Natural killer cell (primary cell): ENCODE data around the gene PPM1J. TPM values are rescaled to one million over a fixed set of nuclear protein-coding genes. Genes with fewer than 3 reads are reported as not detected.

Source experiments
- ATAC-seq, 3 donors: fragments of 150-1000 bp in 2 of 3; fragments of 200-7000 bp in 1 of 3; cut with Tn5 transposase; 1 replicate in 1 of 3; 2 replicates in 2 of 3; pipeline ENCODE4 v1.10.0; 2021; ENCODE audit warnings: mild to moderate bottlenecking in 2 of 3, moderate library complexity in 2 of 3
- DNase-seq, 2 donors: peaks; one replicate each; pipeline versions ENCODE4 v3.0.0 to v3.0.0-alpha.2; 2013 to 2021; ENCODE audit warnings: mixed read lengths in 1 of 2
- H3K27ac ChIP-seq: one replicate; pipeline ENCODE4 v1.5.1; 2013; ENCODE audit warnings: mild to moderate bottlenecking, low read length
- H3K27me3 ChIP-seq: one replicate; pipeline ENCODE4 v1.6.1; 2013; ENCODE audit warnings: low read length; ENCODE audit not compliant: control insufficient read depth, insufficient read depth
- H3K36me3 ChIP-seq: one replicate; pipeline ENCODE4 v1.6.1; 2013; ENCODE audit warnings: low read length; ENCODE audit not compliant: control insufficient read depth, insufficient read depth
- H3K4me1 ChIP-seq: one replicate; pipeline ENCODE4 v1.6.1; 2013; ENCODE audit warnings: low read length; ENCODE audit not compliant: control insufficient read depth, insufficient read depth
- H3K4me3 ChIP-seq: one replicate; pipeline ENCODE4 v1.5.1; 2013; ENCODE audit warnings: low read length
- H3K9me3 ChIP-seq: one replicate; pipeline ENCODE4 v1.6.1; 2013; ENCODE audit warnings: low read length; ENCODE audit not compliant: control insufficient read depth, insufficient read depth
- H3K27ac Mint-ChIP-seq, 2 donors: one replicate each; pipeline ENCODE4 v1.8.0; 2022; ENCODE audit warnings: mild to moderate bottlenecking in 2 of 2, mixed read lengths in 2 of 2, moderate library complexity in 1 of 2
- H3K27me3 Mint-ChIP-seq, 2 donors: one replicate each; pipeline ENCODE4 v1.8.0; 2022; ENCODE audit warnings: low read depth in 2 of 2, mixed read lengths in 2 of 2
- H3K36me3 Mint-ChIP-seq: one replicate; pipeline ENCODE4 v1.8.0; 2022; ENCODE audit warnings: mixed read lengths
- H3K4me1 Mint-ChIP-seq, 2 donors: one replicate each; pipeline ENCODE4 v1.8.0; 2022; ENCODE audit warnings: mixed read lengths in 2 of 2
- H3K4me3 Mint-ChIP-seq: one replicate; pipeline ENCODE4 v1.8.0; 2022; ENCODE audit warnings: mild to moderate bottlenecking, moderate library complexity, mixed read lengths
- H3K9me3 Mint-ChIP-seq, 2 donors: one replicate each; pipeline ENCODE4 v1.8.0; 2022; ENCODE audit warnings: mixed read lengths in 2 of 2
- CTCF ChIP-seq: fragments of 200-600 bp; IDR thresholded peaks from one replicate; pipeline ENCODE4 v1.8.0; 2022; ENCODE audit warnings: antibody characterized with exemption
- WGBS: methylation state at CpG from one replicate; pipeline ENCODE4 v1.1.7; 2013; ENCODE audit warnings: missing lambda C conversion rate; ENCODE audit not compliant: insufficient coverage; 5-methylcytosine and 5-hydroxymethylcytosine counted together
- intact Hi-C: fragments of 100-400 bp; cut with micrococcal nuclease; formaldehyde crosslinking; loops from one replicate; pipeline ENCODE4 v1.14.2; 2022
- total RNA-seq, 4 donors: library from RNA; stranded (reverse); fragments of 120-200 nt in 1 of 4; gene quantifications; one replicate each; pipeline versions ENCODE4 v1.2.3 to v1.2.4, GENCODE V29; 2013 to 2022

PPM1J gene
- total RNA-seq, 3 donors from 2014 or later (not counting 1 experiment from before 2014, with no cell fraction given), result 0.26 TPM; not detected in 2

- no peak for DNase-seq
- WGBS, result 19% methylated on average over 52 of the region's 54 CpGs
- TF ChIP-seq CTCF, result no peak
- H3K4me3 Mint-ChIP-seq, result peak overlapping the region; percentile 9
- no peak for ATAC-seq
- peaks cover 56 to 77% of the 10 kb centered on the region in 2 donors for H3K27me3 Mint-ChIP-seq
- H3K36me3 Mint-ChIP-seq, result no peaks in the 10 kb centered on the region
- Histone ChIP-seq H3K27ac (no peak overlapping the region), H3K9me3 (no peaks in the 10 kb centered on the region), H3K4me3 (no peak overlapping the region), H3K27me3 (peaks cover 18% of the 10 kb centered on the region), H3K4me1 (peaks cover 8% of the 10 kb centered on the region), H3K36me3 (no peaks in the 10 kb centered on the region)
- H3K4me1 Mint-ChIP-seq, result peaks cover 4 to 5% of the 10 kb centered on the region in 2 donors
- no peaks in the 10 kb centered on the region for H3K9me3 Mint-ChIP-seq
- no peak overlapping the region for H3K27ac Mint-ChIP-seq
- intact Hi-C loops, result no loop called here
Observed at GRCh38 chr1:112743174-112744008, 28.3 kb upstream of the PPM1J start.

GRCh38 chr1:112737573-112737972, 22.4 kb upstream of the PPM1J start:
- no peaks in the 10 kb centered on the region for H3K9me3 Mint-ChIP-seq
- intact Hi-C loops, result no loop called here
- no peaks in the 10 kb centered on the region for H3K4me1 Mint-ChIP-seq
- H3K27me3 ChIP-seq, result peaks cover 3% of the 10 kb centered on the region
- DNase-seq (no peak), ATAC-seq (no peak)
- no peaks in the 10 kb centered on the region for H3K4me1 ChIP-seq
- no peak overlapping the region for H3K4me3 Mint-ChIP-seq
- no peaks in the 10 kb centered on the region for H3K36me3 Mint-ChIP-seq
- WGBS, result 78% methylated on average over 3 of the region's 3 CpGs
- no peaks in the 10 kb centered on the region for H3K9me3 ChIP-seq
- H3K36me3 ChIP-seq, result no peaks in the 10 kb centered on the region
- no peak overlapping the region for H3K27ac ChIP-seq
- H3K4me3 ChIP-seq, result no peak overlapping the region
- no peak overlapping the region for H3K27ac Mint-ChIP-seq
- H3K27me3 Mint-ChIP-seq, result peaks cover 46 to 58% of the 10 kb centered on the region in 2 donors
- TF ChIP-seq CTCF, result no peak

GRCh38 chr1:112735752-112736151, 20.6 kb upstream of the PPM1J start:
- H3K27ac ChIP-seq, result no peak overlapping the region
- H3K9me3 ChIP-seq, result no peaks in the 10 kb centered on the region
- no peaks in the 10 kb centered on the region for H3K4me1 ChIP-seq
- Mint-ChIP-seq H3K27me3 (peaks cover 31 to 40% of the 10 kb centered on the region in 2 donors), H3K36me3 (no peaks in the 10 kb centered on the region), H3K27ac (no peak overlapping the region), H3K9me3 (no peaks in the 10 kb centered on the region), H3K4me1 (no peaks in the 10 kb centered on the region), H3K4me3 (no peak overlapping the region)
- no peaks in the 10 kb centered on the region for H3K27me3 ChIP-seq
- no peaks in the 10 kb centered on the region for H3K36me3 ChIP-seq
- no peak for DNase-seq
- WGBS, result no CpG with 5 or more reads among the region's 1 CpG
- H3K4me3 ChIP-seq, result no peak overlapping the region
- ATAC-seq, result no peak
- no peak for TF ChIP-seq CTCF
- intact Hi-C loops, result no loop called here
